ENCODE results near the gene ZFP62. TPM values are rescaled to one million over a fixed set of nuclear protein-coding genes. Genes with fewer than 3 reads are reported as not detected.
"Not testable (repeated sequence)": the region's sequence is repeated elsewhere in the genome, so short reads cannot be mapped to it uniquely, and the experiment has no call there.

Gene ZFP62
- total and polyA plus RNA-seq, 5 donors: 12.0 to 22.8 (median 20.1) TPM

GRCh38 chr5:180830253-180831138 is 30.6 kb downstream of the ZFP62 start:
- WGBS: 25% methylated on average over 35 of the region's 35 CpGs
- no peaks in the 10 kb centered on the region for H3K9me3 ChIP-seq (ENCODE audit: control insufficient read depth, low read length)
- H3K27me3 ChIP-seq (ENCODE audit: control insufficient read depth, insufficient read depth): no peaks in the 10 kb centered on the region
- H3K4me3 ChIP-seq (ENCODE audit: low read length): peak overlapping the region; percentile 77
- H3K27ac ChIP-seq (ENCODE audit: low read length): peak overlapping the region; percentile 92
- peak; percentile 70 to 88 (median 85) for DNase-seq
- ATAC-seq: peak; percentile 70 to 77
- intact Hi-C loops (cut with DNase I): no loop called here
- peaks cover 11% of the 10 kb centered on the region for H3K4me1 ChIP-seq (ENCODE audit: control insufficient read depth, insufficient read depth, low read length)

- WGBS: 97% methylated on average over 5 of the region's 5 CpGs
- no peak for ATAC-seq
- peak overlapping the region; percentile 77 for H3K4me3 ChIP-seq (ENCODE audit: low read length)
- H3K27me3 ChIP-seq (ENCODE audit: control insufficient read depth, insufficient read depth): no peaks in the 10 kb centered on the region
- peak overlapping the region; percentile 92 for H3K27ac ChIP-seq (ENCODE audit: low read length)
- no peak for DNase-seq
- peaks cover 13% of the 10 kb centered on the region for H3K4me1 ChIP-seq (ENCODE audit: control insufficient read depth, insufficient read depth, low read length)
- no peaks in the 10 kb centered on the region for H3K9me3 ChIP-seq (ENCODE audit: control insufficient read depth, low read length)
- intact Hi-C loops (cut with DNase I): no loop called here
These were observed 31.4 kb downstream of the ZFP62 start for GRCh38 chr5:180829726-180830125.

- DNase-seq; H3K4me3 ChIP-seq (ENCODE audit: low read length); ATAC-seq; intact Hi-C loops (cut with DNase I); H3K9me3 ChIP-seq (ENCODE audit: control insufficient read depth, low read length); H3K27me3 ChIP-seq (ENCODE audit: control insufficient read depth, insufficient read depth): not testable (repeated sequence)
- 86% methylated on average over 13 of the region's 13 CpGs for WGBS
- Histone ChIP-seq H3K4me1 (ENCODE audit: control insufficient read depth, insufficient read depth, low read length) (peaks cover 14% of the 10 kb centered on the region), H3K27ac (ENCODE audit: low read length) (peak overlapping the region; percentile 58)
These were observed 32.1 kb downstream of the ZFP62 start for GRCh38 chr5:180828756-180829531.

GRCh38 chr5:180827374-180827773 is 33.7 kb downstream of the ZFP62 start:
- ATAC-seq; intact Hi-C loops (cut with DNase I); DNase-seq; H3K27ac ChIP-seq (ENCODE audit: low read length); H3K4me3 ChIP-seq (ENCODE audit: low read length); H3K9me3 ChIP-seq (ENCODE audit: control insufficient read depth, low read length); H3K27me3 ChIP-seq (ENCODE audit: control insufficient read depth, insufficient read depth): not testable (repeated sequence)
- peaks cover 19% of the 10 kb centered on the region for H3K4me1 ChIP-seq (ENCODE audit: control insufficient read depth, insufficient read depth, low read length)
- 76% methylated on average over 7 of the region's 7 CpGs for WGBS

GRCh38 chr5:180825768-180826525 is 35.1 kb downstream of the ZFP62 start:
- intact Hi-C loops (cut with DNase I): no loop called here
- ATAC-seq (peak; percentile 58 to 69), DNase-seq (peak in 2 of 3 donors; percentile 75)
- WGBS: 85% methylated on average over 3 of the region's 3 CpGs
- Histone ChIP-seq H3K27me3 (ENCODE audit: control insufficient read depth, insufficient read depth) (no peaks in the 10 kb centered on the region), H3K9me3 (ENCODE audit: control insufficient read depth, low read length) (no peaks in the 10 kb centered on the region), H3K4me3 (ENCODE audit: low read length) (no peak overlapping the region), H3K4me1 (ENCODE audit: control insufficient read depth, insufficient read depth, low read length) (peaks cover 19% of the 10 kb centered on the region), H3K27ac (ENCODE audit: low read length) (peak overlapping the region; percentile 9)

- no peak overlapping the region for H3K4me3 ChIP-seq (ENCODE audit: low read length)
- intact Hi-C loops (cut with DNase I): no loop called here
- DNase-seq: peak in 1 of 3 donors; percentile 54
- 45% methylated on average over 10 of the region's 10 CpGs for WGBS
- peak overlapping the region; percentile 39 for H3K27ac ChIP-seq (ENCODE audit: low read length)
- no peaks in the 10 kb centered on the region for H3K27me3 ChIP-seq (ENCODE audit: control insufficient read depth, insufficient read depth)
- H3K4me1 ChIP-seq (ENCODE audit: control insufficient read depth, insufficient read depth, low read length): peaks cover 14% of the 10 kb centered on the region
- no peak for ATAC-seq
- no peaks in the 10 kb centered on the region for H3K9me3 ChIP-seq (ENCODE audit: control insufficient read depth, low read length)
These were observed 36.2 kb downstream of the ZFP62 start for GRCh38 chr5:180824630-180825476.

GRCh38 chr5:180823940-180824629 is 37.0 kb downstream of the ZFP62 start:
- Histone ChIP-seq H3K27ac (ENCODE audit: low read length) (no peak overlapping the region), H3K4me3 (ENCODE audit: low read length) (no peak overlapping the region), H3K4me1 (ENCODE audit: control insufficient read depth, insufficient read depth, low read length) (peaks cover 14% of the 10 kb centered on the region), H3K27me3 (ENCODE audit: control insufficient read depth, insufficient read depth) (no peaks in the 10 kb centered on the region), H3K9me3 (ENCODE audit: control insufficient read depth, low read length) (no peaks in the 10 kb centered on the region)
- intact Hi-C loops (cut with DNase I): no loop called here
- DNase-seq (no peak), ATAC-seq (no peak)
- WGBS: 59% methylated on average over 6 of the region's 6 CpGs

GRCh38 chr5:180823346-180823745 is 37.7 kb downstream of the ZFP62 start:
- Histone ChIP-seq H3K27ac (ENCODE audit: low read length) (no peak overlapping the region), H3K4me3 (ENCODE audit: low read length) (no peak overlapping the region), H3K9me3 (ENCODE audit: control insufficient read depth, low read length) (no peaks in the 10 kb centered on the region), H3K27me3 (ENCODE audit: control insufficient read depth, insufficient read depth) (no peaks in the 10 kb centered on the region), H3K4me1 (ENCODE audit: control insufficient read depth, insufficient read depth, low read length) (peaks cover 17% of the 10 kb centered on the region)
- WGBS: 87% methylated on average over 7 of the region's 7 CpGs
- peak in 1 of 3 donors; percentile 47 for DNase-seq
- ATAC-seq: no peak
- intact Hi-C loops (cut with DNase I): no loop called here

- ATAC-seq: no peak
- DNase-seq: no peak
- intact Hi-C loops (cut with DNase I): no loop called here
- H3K9me3 ChIP-seq (ENCODE audit: control insufficient read depth, low read length): no peaks in the 10 kb centered on the region
- H3K27me3 ChIP-seq (ENCODE audit: control insufficient read depth, insufficient read depth): no peaks in the 10 kb centered on the region
- WGBS: 93% methylated on average over 4 of the region's 4 CpGs
- peaks cover 24% of the 10 kb centered on the region for H3K4me1 ChIP-seq (ENCODE audit: control insufficient read depth, insufficient read depth, low read length)
- no peak overlapping the region for H3K4me3 ChIP-seq (ENCODE audit: low read length)
- no peak overlapping the region for H3K27ac ChIP-seq (ENCODE audit: low read length)
These were observed 39.5 kb downstream of the ZFP62 start for GRCh38 chr5:180821538-180821937.
